T-helper 1 cell treated with Interleukin-12 subunit alpha and Interleukin-12 subunit beta and Interleukin-4 antibody, amounts not matched to agents 30 μg/mL and 1 μg/mL, for 36 hours (primary cell): ENCODE measurements around the gene C12orf75.
A peak's percentile ranks its signal among the peaks of the same experiment; 100 is the strongest.
"Not testable (repeated sequence)": the region's sequence is repeated elsewhere in the genome, so short reads cannot be mapped to it uniquely, and the experiment has no call there.

Experiments used
- H3K27ac Mint-ChIP-seq: one replicate; pipeline ENCODE4 v1.8.0; 2021; ENCODE audit warnings: mild to moderate bottlenecking, mixed read lengths
- H3K27me3 Mint-ChIP-seq: one replicate; pipeline ENCODE4 v1.8.0; 2021; ENCODE audit warnings: low read depth, mixed read lengths
- H3K36me3 Mint-ChIP-seq: one replicate; pipeline ENCODE4 v1.8.0; 2021; ENCODE audit warnings: low read depth, mixed read lengths
- H3K4me1 Mint-ChIP-seq: one replicate; pipeline ENCODE4 v1.8.0; 2021; ENCODE audit warnings: low read depth, mixed read lengths
- H3K4me3 Mint-ChIP-seq: one replicate; pipeline ENCODE4 v1.8.0; 2021; ENCODE audit warnings: mild to moderate bottlenecking, moderate library complexity, mixed read lengths
- H3K9me3 Mint-ChIP-seq: one replicate; pipeline ENCODE4 v1.8.0; 2021; ENCODE audit warnings: mixed read lengths

C12orf75 gene

GRCh38 chr12:105318651-105319483, 11.6 kb upstream of the C12orf75 start:
- Mint-ChIP-seq H3K27ac (no peak overlapping the region), H3K27me3 (no peaks in the 10 kb centered on the region), H3K9me3 (peaks cover 5% of the 10 kb centered on the region), H3K4me3 (no peak overlapping the region), H3K36me3 (peaks cover 21% of the 10 kb centered on the region), H3K4me1 (peaks cover 34% of the 10 kb centered on the region)

DNA sequence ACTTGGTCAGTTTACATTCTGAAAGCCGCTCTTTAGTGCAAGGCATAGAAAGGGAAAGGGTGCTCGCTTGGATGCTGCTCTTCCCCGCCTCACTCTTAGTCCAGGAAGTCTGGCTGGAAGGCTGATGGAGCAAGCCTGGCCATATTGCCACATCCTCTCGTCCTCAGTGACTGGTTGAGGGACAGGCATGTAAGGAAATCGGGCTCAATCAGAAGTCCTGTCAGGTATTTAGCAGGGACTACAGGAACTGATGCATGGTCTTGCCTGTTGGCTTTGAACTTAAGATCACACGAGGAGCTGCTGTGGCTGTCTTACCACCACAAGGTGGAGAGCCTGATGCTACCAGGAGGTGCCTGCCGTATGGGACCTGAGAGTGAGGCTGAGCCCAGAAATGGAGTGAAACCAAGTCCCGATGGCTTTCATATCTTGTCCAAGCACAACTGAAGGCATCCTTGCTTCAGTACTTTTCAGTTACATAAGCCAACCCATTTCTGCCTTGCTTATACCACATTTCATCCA, 10.7 kb upstream of the C12orf75 start:
- Mint-ChIP-seq H3K36me3 (peaks cover 17% of the 10 kb centered on the region), H3K4me1 (peaks cover 38% of the 10 kb centered on the region), H3K9me3 (no peaks in the 10 kb centered on the region), H3K27ac (no peak overlapping the region), H3K27me3 (no peaks in the 10 kb centered on the region), H3K4me3 (no peak overlapping the region)

DNA sequence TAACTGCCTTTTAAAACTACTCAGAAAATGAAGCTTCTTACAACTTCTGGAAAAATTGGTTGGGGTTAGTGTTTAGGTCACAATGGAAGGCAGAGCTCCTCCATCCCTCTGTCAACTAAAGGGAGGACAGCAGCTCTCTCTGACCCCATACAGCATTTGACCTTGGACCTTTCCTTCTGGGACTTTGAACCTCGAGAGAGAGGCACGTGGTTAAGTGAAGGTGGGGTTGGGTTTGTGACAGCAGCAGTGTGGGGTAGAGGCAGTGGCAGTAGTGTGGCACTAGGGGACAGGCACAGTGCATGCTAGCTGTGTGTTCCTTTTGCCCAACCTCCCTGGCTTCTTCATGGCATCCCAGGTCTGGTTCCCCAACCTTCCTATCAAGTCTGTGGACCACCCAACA, 9.4 kb upstream of the C12orf75 start:
- no peak overlapping the region for H3K27ac Mint-ChIP-seq
- H3K36me3 Mint-ChIP-seq, result peaks cover 14% of the 10 kb centered on the region
- no peaks in the 10 kb centered on the region for H3K27me3 Mint-ChIP-seq
- H3K9me3 Mint-ChIP-seq, result no peaks in the 10 kb centered on the region
- H3K4me3 Mint-ChIP-seq, result no peak overlapping the region
- H3K4me1 Mint-ChIP-seq, result peaks cover 38% of the 10 kb centered on the region

DNA sequence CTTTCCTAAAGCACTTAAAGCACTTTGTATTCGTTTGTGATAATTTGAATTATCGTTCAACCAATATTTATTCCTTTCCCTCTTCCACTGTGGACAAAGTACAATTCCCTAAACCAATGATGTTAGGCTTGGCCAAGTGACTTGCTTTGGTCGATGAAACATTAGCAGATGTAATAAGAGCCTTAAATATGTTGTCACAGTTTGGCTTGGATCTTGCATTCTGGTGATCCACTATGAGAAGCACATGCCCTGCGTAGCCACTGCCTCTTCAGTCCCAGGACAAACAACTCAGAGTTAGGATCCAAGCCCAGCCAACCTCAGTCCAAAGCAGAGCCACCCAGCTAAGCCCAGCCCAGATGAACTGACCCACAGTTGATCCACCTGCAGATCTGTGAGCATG, 8.4 kb upstream of the C12orf75 start:
- Mint-ChIP-seq H3K36me3 (peaks cover 14% of the 10 kb centered on the region), H3K27ac (no peak overlapping the region), H3K4me3 (no peak overlapping the region), H3K4me1 (peaks cover 45% of the 10 kb centered on the region), H3K9me3 (no peaks in the 10 kb centered on the region), H3K27me3 (no peaks in the 10 kb centered on the region)

DNA sequence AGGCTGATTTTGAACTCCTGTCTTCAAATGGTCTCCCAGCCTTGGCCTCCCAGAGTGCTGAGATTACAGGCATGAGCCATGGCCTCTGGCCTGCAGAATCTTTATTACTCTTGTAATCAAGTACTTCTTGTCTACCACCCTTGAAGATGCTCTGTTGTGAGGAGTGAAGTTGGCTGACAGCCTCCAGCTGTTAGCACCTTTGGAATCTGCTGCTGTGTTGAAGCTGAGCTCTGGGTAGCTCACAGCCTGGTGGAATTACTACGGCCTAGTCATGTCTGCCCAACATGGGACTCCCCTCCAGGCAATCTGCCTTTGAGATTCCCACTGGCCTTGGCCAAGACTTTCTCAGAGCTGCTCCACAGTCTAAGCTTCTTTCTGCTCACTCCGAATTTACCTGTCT, 5.8 kb upstream of the C12orf75 start:
- no peaks in the 10 kb centered on the region for H3K27me3 Mint-ChIP-seq
- H3K9me3 Mint-ChIP-seq, result no peaks in the 10 kb centered on the region
- H3K4me1 Mint-ChIP-seq, result peaks cover 57% of the 10 kb centered on the region
- H3K36me3 Mint-ChIP-seq, result peaks cover 8% of the 10 kb centered on the region
- peak overlapping the region; percentile 38 for H3K4me3 Mint-ChIP-seq
- peak overlapping the region; percentile 41 for H3K27ac Mint-ChIP-seq

DNA sequence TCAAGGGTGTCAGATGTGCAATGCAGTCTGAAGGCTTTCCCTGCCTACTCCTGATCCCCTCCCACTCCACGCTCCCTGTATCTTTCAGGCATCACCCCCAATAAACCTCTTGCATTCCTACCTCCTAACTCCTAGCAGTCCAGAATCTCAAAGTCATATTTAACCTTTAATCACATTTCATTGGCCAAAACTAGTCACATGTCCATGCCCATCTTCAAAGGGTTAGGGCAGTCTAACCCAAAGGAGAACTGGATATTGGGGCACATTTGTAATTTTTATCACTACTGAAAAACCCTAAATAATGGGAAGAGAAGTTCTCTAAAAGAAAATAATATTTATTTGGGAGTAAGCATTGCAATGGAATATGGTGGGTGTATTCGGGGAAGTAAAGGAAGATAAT, 5.4 kb upstream of the C12orf75 start:
- Mint-ChIP-seq H3K9me3 (no peaks in the 10 kb centered on the region), H3K36me3 (peaks cover 8% of the 10 kb centered on the region), H3K4me3 (peak overlapping the region; percentile 38), H3K27me3 (no peaks in the 10 kb centered on the region), H3K27ac (peak overlapping the region; percentile 41), H3K4me1 (peaks cover 59% of the 10 kb centered on the region)

GRCh38 chr12:105329926-105330282, 587 bp upstream of the C12orf75 start:
- peak overlapping the region; percentile 84 for H3K4me3 Mint-ChIP-seq
- no peaks in the 10 kb centered on the region for H3K27me3 Mint-ChIP-seq
- peaks cover 67% of the 10 kb centered on the region for H3K4me1 Mint-ChIP-seq
- H3K27ac Mint-ChIP-seq, result peak overlapping the region; percentile 94
- peaks cover 15% of the 10 kb centered on the region for H3K36me3 Mint-ChIP-seq
- H3K9me3 Mint-ChIP-seq, result no peaks in the 10 kb centered on the region

- Mint-ChIP-seq H3K27ac (peak overlapping the region; percentile 87), H3K36me3 (peaks cover 18% of the 10 kb centered on the region), H3K4me1 (peaks cover 69% of the 10 kb centered on the region), H3K9me3 (peaks cover 4% of the 10 kb centered on the region), H3K27me3 (no peaks in the 10 kb centered on the region), H3K4me3 (peak overlapping the region; percentile 91)
These were observed 677 bp downstream of the C12orf75 start for GRCh38 chr12:105330931-105331804.

DNA sequence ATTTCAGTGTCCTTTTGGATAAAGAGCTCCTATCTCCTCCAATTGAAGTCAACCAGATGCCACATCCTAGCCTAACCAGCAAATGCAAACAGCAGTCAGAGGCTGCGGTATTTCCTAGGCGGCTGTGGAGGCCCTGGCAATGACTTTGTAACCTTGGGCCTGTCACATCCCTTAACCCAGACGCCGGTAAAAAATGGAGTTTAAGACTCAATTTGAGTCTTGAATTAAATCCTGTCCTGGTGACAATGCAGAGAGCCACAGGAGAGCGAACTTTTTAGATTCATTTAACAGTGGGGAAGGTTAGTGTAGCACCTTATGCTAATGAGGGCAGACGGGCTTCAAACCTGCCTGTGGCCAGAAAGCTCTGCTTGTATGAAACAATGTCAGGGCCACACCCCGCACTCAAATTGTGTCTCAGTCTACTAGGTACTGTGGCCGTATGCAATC, 1.3 kb downstream of the C12orf75 start:
- peaks cover 69% of the 10 kb centered on the region for H3K4me1 Mint-ChIP-seq
- H3K36me3 Mint-ChIP-seq, result peaks cover 23% of the 10 kb centered on the region
- peaks cover 7% of the 10 kb centered on the region for H3K9me3 Mint-ChIP-seq
- peak overlapping the region; percentile 91 for H3K4me3 Mint-ChIP-seq
- peak overlapping the region; percentile 87 for H3K27ac Mint-ChIP-seq
- no peaks in the 10 kb centered on the region for H3K27me3 Mint-ChIP-seq

DNA sequence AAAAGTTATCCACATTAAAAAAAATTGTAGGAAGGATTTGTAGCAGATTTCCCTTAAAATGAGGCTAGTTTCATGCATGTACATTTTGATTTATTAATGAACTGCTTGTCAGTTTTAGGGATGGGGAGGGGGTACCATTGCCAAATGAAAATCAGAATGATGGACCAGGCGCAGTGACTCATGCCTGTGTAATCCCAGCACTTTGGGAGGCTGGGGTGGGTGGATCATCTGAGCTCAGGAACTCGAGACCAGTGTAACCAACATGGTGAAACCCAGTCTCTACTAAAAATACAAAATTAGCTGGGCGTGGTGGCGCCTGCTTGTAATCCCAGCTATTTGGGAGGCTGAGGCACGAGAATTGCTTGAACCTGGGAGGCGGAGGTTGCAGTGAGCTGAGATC, 1.8 kb downstream of the C12orf75 start:
- Mint-ChIP-seq H3K4me3 (peak overlapping the region; percentile 91), H3K36me3 (peaks cover 27% of the 10 kb centered on the region), H3K27ac (peak overlapping the region; percentile 87), H3K4me1 (peaks cover 67% of the 10 kb centered on the region)
- H3K27me3 Mint-ChIP-seq, H3K9me3 Mint-ChIP-seq: not testable (repeated sequence)

DNA sequence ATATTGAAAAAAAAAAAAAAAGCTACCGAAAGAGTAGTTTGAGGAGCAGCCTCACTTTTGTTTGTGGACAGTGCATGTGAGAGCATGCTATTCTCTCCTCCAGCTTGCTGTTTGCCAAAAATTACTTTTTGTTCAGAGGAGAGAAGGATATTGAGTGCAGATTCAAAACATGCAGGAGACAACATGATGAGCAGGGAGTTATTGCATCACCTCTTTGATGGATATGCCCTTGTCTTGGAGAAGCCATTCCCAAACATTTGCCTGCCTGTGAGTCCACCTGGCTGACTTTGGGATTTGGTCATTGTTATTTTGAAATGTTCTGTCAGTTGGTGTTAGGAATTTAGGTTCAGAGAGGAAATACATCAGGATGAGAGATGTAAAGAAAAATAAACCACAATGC, 2.4 kb downstream of the C12orf75 start:
- H3K4me3 Mint-ChIP-seq, result peak overlapping the region; percentile 91
- no peaks in the 10 kb centered on the region for H3K27me3 Mint-ChIP-seq
- H3K36me3 Mint-ChIP-seq, result peaks cover 30% of the 10 kb centered on the region
- H3K9me3 Mint-ChIP-seq, result peaks cover 7% of the 10 kb centered on the region
- H3K27ac Mint-ChIP-seq, result no peak overlapping the region
- peaks cover 70% of the 10 kb centered on the region for H3K4me1 Mint-ChIP-seq

- peaks cover 7% of the 10 kb centered on the region for H3K9me3 Mint-ChIP-seq
- H3K4me3 Mint-ChIP-seq, result peak overlapping the region; percentile 30
- no peaks in the 10 kb centered on the region for H3K27me3 Mint-ChIP-seq
- peak overlapping the region; percentile 27 for H3K27ac Mint-ChIP-seq
- H3K36me3 Mint-ChIP-seq, result peaks cover 36% of the 10 kb centered on the region
- H3K4me1 Mint-ChIP-seq, result peaks cover 62% of the 10 kb centered on the region
These were observed 3.5 kb downstream of the C12orf75 start for GRCh38 chr12:105334001-105334400.

DNA sequence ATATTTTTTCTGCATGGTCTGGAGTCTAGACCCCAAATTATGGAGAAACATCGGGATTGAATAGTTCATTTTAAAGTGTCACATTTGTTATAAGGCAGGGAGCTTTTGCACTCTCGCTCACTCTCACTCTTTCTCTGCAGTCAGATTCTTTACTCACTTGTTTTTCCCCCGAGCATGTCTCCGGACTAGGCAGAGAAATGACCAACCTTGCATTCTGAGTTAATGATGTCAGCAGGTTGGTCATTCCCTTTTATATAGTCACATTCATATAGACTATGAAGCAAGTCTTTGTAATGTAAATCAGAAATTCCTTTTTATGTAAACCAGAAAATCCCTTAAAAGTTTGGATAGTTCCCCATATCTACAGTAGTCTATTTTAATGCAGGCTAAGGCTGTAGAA, 4.1 kb downstream of the C12orf75 start:
- Mint-ChIP-seq H3K4me3 (no peak overlapping the region), H3K27ac (no peak overlapping the region), H3K36me3 (peaks cover 37% of the 10 kb centered on the region), H3K27me3 (no peaks in the 10 kb centered on the region), H3K9me3 (peaks cover 7% of the 10 kb centered on the region), H3K4me1 (peaks cover 61% of the 10 kb centered on the region)

DNA sequence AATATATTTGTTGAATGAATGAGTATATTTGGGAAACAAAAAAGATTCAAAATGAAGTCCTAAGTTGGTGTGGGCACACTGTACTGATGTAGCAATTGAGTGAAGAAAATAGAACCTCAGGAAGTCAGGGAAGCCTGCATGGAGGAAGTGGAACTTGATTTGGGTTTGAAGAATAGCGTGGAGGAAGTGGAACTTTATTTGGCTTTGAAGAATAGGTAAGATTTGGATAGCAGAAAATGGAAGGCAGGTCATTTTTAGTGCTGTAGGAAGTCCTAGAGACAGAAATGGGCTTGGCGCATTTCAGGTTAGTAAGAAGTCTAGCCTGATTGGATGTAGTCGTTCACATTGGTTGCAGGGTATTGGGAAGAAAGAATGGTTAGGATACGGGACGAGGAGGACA, 5.4 kb downstream of the C12orf75 start:
- Mint-ChIP-seq H3K9me3 (peaks cover 13% of the 10 kb centered on the region), H3K4me1 (peaks cover 55% of the 10 kb centered on the region), H3K4me3 (no peak overlapping the region), H3K27me3 (no peaks in the 10 kb centered on the region), H3K36me3 (peaks cover 43% of the 10 kb centered on the region), H3K27ac (peak overlapping the region; percentile 37)
